ENCODE measurements around the gene PPP1R10. TPM values are rescaled to one million over a fixed set of nuclear protein-coding genes. Genes with fewer than 3 reads are reported as not detected.

The PPP1R10 gene
- total RNA-seq, 1 experiment from 2014 or later, result 82.9 TPM

DNA sequence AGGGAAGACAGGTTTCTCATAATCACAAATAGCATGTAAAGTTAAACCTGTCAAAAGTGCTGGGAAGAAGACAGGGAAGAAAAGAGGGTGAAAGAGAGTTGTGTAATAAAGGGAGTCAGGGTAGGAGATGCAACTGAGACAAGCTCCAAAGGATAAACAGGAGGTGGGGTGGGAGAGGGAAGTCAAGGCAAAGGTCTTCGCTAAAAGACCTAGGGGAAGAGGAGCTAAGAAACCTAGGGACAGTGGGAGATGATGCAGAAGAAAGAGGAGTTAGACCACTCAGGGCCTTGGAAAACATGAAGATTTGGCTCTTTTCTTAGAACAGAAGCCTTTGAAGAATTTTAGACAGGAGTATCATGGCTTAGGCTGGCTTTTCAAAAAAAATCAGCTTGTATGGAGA lies 52.9 kb downstream of the PPP1R10 start:
- CTCF ChIA-PET, result no interaction called here
- Histone ChIP-seq H3K4me1 (ENCODE audit: control insufficient read depth, insufficient read depth, low read length) (no peaks in the 10 kb centered on the region), H3K27me3 (ENCODE audit: control insufficient read depth, insufficient read depth, low read length) (no peaks in the 10 kb centered on the region), H3K27ac (ENCODE audit: low read length) (no peak overlapping the region), H3K9me3 (ENCODE audit: control insufficient read depth, insufficient read depth, low read depth, low read length) (no peaks in the 10 kb centered on the region), H3K36me3 (ENCODE audit: control insufficient read depth, insufficient read depth, low read length) (peaks cover 3% of the 10 kb centered on the region), H3K4me3 (ENCODE audit: low read depth in 2 of 2, low read length in 2 of 2) (no peak overlapping the region)
- DNase-seq (ENCODE audit: low read depth, low spot score) (no peak), ATAC-seq (no peak)
- POLR2A ChIA-PET, result no interaction called here
- intact Hi-C loops (cut with micrococcal nuclease; ENCODE audit: unreplicated experiment), result no loop called here
- in situ Hi-C loops (cut with HindIII; ENCODE audit: low pct_unique_long_range_greater_than_20kb, low sequenced_read_pairs), result no loop called here
- no peak for TF ChIP-seq CTCF (IDR thresholded peaks at IDR 0.05)
- TF ChIP-seq POLR2AphosphoS5 (IDR thresholded peaks at IDR 0.05; ENCODE audit: low read depth, low read length), result 0 out of 2 replicates have a peak, but pooled peaks have one; percentile 25
- BruUV-seq (replicated peaks), result no TSS peak

DNA sequence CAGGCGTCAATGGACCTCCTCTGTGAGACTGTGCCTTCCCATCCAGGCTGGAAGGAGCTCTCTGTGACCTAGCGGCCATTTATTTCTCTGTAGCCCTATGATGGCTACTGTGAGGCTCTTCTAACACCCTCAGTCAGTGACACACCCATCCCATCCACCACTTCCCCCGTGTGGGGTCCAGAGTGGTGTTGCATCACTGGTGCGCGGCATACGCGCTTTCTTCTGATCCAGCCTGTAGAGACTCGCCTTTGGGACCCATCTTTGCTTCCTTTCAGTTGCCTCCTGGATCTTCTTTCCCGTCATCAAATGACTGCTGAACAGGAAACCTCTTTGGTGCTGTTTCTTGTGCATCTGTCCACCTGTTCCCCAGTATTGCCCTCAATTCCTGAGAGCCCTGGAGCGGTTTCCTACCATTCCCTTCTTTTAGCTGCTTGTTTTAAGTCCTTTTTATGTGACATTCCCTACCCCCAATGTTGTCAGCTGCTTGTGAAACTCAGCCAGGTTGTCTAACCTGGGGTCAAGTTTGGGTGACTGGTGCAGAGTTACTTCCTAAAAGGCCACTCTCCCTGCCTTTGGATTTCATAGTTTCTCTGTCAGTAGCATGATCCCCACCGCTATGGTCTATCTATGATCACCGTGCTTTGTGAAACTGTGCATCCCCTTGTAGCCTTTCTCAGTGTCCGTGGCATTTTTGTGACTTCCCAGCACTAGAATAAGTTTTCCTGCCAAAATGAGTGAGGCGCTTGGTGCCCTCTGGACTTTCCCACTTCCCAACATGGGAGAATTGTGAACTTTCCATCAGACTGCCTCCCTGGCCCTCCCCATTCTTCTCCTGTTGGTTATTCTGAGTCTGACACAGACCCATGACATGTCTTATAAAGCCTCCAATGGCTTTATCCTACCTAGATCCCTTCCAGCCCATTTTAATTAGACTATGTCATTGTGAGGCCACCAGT lies 54.3 kb downstream of the PPP1R10 start:
- DNase-seq (ENCODE audit: low read depth, low spot score) (no peak), ATAC-seq (no peak)
- 0 out of 2 replicates have a peak, but pooled peaks cover 3% of the 10 kb centered on the region for H3K4me1 ChIP-seq (ENCODE audit: control insufficient read depth, insufficient read depth, low read length)
- ChIA-PET CTCF (no interaction called here), POLR2A (no interaction called here)
- peaks cover 7% of the 10 kb centered on the region for H3K36me3 ChIP-seq (ENCODE audit: control insufficient read depth, insufficient read depth, low read length)
- intact Hi-C loops (cut with micrococcal nuclease; ENCODE audit: unreplicated experiment), result no loop called here
- H3K27ac ChIP-seq (ENCODE audit: low read length), result no peak overlapping the region
- H3K27me3 ChIP-seq (ENCODE audit: control insufficient read depth, insufficient read depth, low read length), result no peaks in the 10 kb centered on the region
- no peak overlapping the region for H3K4me3 ChIP-seq (ENCODE audit: low read depth in 2 of 2, low read length in 2 of 2)
- H3K9me3 ChIP-seq (ENCODE audit: control insufficient read depth, insufficient read depth, low read depth, low read length), result no peaks in the 10 kb centered on the region
- TF ChIP-seq POLR2AphosphoS5 (IDR thresholded peaks at IDR 0.05; ENCODE audit: low read depth, low read length) (no peak; the same call in 1 of the 2 replicates), TCF7L2 (IDR thresholded peaks at IDR 0.05; ENCODE audit: low read depth, low read length) (no peak), CTCF (IDR thresholded peaks at IDR 0.05) (no peak), SIN3A (IDR thresholded peaks at IDR 0.05; ENCODE audit: borderline replicate concordance, insufficient read depth, low read depth, low read length) (no peak)
- TF ChIP-seq, protein P1, sequence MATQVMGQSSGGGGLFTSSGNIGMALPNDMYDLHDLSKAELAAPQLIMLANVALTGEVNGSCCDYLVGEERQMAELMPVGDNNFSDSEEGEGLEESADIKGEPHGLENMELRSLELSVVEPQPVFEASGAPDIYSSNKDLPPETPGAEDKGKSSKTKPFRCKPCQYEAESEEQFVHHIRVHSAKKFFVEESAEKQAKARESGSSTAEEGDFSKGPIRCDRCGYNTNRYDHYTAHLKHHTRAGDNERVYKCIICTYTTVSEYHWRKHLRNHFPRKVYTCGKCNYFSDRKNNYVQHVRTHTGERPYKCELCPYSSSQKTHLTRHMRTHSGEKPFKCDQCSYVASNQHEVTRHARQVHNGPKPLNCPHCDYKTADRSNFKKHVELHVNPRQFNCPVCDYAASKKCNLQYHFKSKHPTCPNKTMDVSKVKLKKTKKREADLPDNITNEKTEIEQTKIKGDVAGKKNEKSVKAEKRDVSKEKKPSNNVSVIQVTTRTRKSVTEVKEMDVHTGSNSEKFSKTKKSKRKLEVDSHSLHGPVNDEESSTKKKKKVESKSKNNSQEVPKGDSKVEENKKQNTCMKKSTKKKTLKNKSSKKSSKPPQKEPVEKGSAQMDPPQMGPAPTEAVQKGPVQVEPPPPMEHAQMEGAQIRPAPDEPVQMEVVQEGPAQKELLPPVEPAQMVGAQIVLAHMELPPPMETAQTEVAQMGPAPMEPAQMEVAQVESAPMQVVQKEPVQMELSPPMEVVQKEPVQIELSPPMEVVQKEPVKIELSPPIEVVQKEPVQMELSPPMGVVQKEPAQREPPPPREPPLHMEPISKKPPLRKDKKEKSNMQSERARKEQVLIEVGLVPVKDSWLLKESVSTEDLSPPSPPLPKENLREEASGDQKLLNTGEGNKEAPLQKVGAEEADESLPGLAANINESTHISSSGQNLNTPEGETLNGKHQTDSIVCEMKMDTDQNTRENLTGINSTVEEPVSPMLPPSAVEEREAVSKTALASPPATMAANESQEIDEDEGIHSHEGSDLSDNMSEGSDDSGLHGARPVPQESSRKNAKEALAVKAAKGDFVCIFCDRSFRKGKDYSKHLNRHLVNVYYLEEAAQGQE (IDR thresholded peaks at IDR 0.05; ENCODE audit: insufficient read depth in 1 of 2, low read depth in 2 of 2, low read length in 1 of 2), result no peak
- BruUV-seq (replicated peaks), result no TSS peak
- in situ Hi-C loops (cut with HindIII; ENCODE audit: low pct_unique_long_range_greater_than_20kb, low sequenced_read_pairs), result no loop called here

Measured in Panc1 (cell line).